AG20443 (cell line): ENCODE data around the gene NDRG4.

Source experiments
- DNase-seq: peaks from one replicate; pipeline ENCODE4 v3.0.0; 2012; ENCODE audit warnings: low spot score, mixed read lengths

The NDRG4 gene

GRCh38 chr16:58499615-58500351, at the start of gene NDRG4:
TSS of gene NDRG4 (plus strand) at chr16:58500143. CDS start at chr16:58500249, 106 bp downstream.
- peak; percentile 82 for DNase-seq

GRCh38 chr16:58450590-58450989, 49.4 kb upstream of the NDRG4 start:
- DNase-seq, result no peak

- DNase-seq, result no peak
These were observed 48.7 kb upstream of the NDRG4 start for GRCh38 chr16:58451265-58451689.

GRCh38 chr16:58451945-58452401, 48.0 kb upstream of the NDRG4 start:
- DNase-seq, result no peak

- DNase-seq, result no peak
These were observed 47.3 kb upstream of the NDRG4 start for GRCh38 chr16:58452640-58453039.

GRCh38 chr16:58454178-58454577, 45.8 kb upstream of the NDRG4 start:
- DNase-seq, result no peak

- DNase-seq, result no peak
These were observed 45.1 kb upstream of the NDRG4 start for GRCh38 chr16:58454856-58455255.

GRCh38 chr16:58455750-58456149, 44.2 kb upstream of the NDRG4 start:
- DNase-seq, result no peak

- no peak for DNase-seq
These were observed 43.8 kb upstream of the NDRG4 start for GRCh38 chr16:58456193-58456592.

- no peak for DNase-seq
These were observed 41.2 kb upstream of the NDRG4 start for GRCh38 chr16:58458606-58459343.

GRCh38 chr16:58459344-58460218, 40.4 kb upstream of the NDRG4 start:
- peak; percentile 52 for DNase-seq

GRCh38 chr16:58460219-58460610, 39.7 kb upstream of the NDRG4 start:
- DNase-seq, result no peak

- DNase-seq, result no peak
These were observed 38.9 kb upstream of the NDRG4 start for GRCh38 chr16:58461056-58461455.

- DNase-seq, result no peak
These were observed 38.3 kb upstream of the NDRG4 start for GRCh38 chr16:58461640-58462039.

- DNase-seq, result no peak
These were observed 37.9 kb upstream of the NDRG4 start for GRCh38 chr16:58462089-58462488.

GRCh38 chr16:58462499-58462996, 37.4 kb upstream of the NDRG4 start:
- no peak for DNase-seq

- DNase-seq, result peak; percentile 43
These were observed 36.7 kb upstream of the NDRG4 start for GRCh38 chr16:58462997-58463941.

- DNase-seq, result peak; percentile 44
These were observed 35.7 kb upstream of the NDRG4 start for GRCh38 chr16:58464047-58464915.

- DNase-seq, result no peak
These were observed 34.8 kb upstream of the NDRG4 start for GRCh38 chr16:58464916-58465731.
